IPS DF 4.7 (cell line): ENCODE results near the gene ARHGDIG.
"Not testable (repeated sequence)": the region's sequence is repeated elsewhere in the genome, so short reads cannot be mapped to it uniquely, and the experiment has no call there.

Experiments used
- DNase-seq: peaks from one replicate; pipeline ENCODE4 v3.0.0-alpha.2; 2013; ENCODE audit warnings: low spot score; ENCODE audit errors: extremely low read depth

The ARHGDIG gene

GRCh38 chr16:325375-326145 lies 45.2 kb downstream of the ARHGDIG start:
- no peak for DNase-seq

- DNase-seq: no peak
Measured at GRCh38 chr16:330741-331140, 50.4 kb downstream of the ARHGDIG start.

- not testable (repeated sequence) for DNase-seq
Measured at GRCh38 chr16:331181-331814, 50.9 kb downstream of the ARHGDIG start.
